ENCODE data around the gene BRICD5. TPM values are rescaled to one million over a fixed set of nuclear protein-coding genes. Genes with fewer than 3 reads are reported as not detected.

The BRICD5 gene
- total and polyA plus RNA-seq, 2 of the 4 experiments (the other 2 are of a cell fraction): 0.18 to 0.94 TPM

- 93% methylated on average over 13 of the region's 18 CpGs; no CpG with 5 or more reads in 1 of the 2 experiments for WGBS, 2 experiments (ENCODE audit: extremely low coverage in 2 of 2, insufficient read length in 1 of 2)
- no peak overlapping the region for H2AK9ac ChIP-seq (replicated peaks; ENCODE audit: low read depth, low read length, poor library complexity)
- H2BK120ac ChIP-seq (ENCODE audit: low read depth, low read length): no peak overlapping the region
- peaks cover 20 to 43% of the 10 kb centered on the region in 2 experiments for H3K79me1 ChIP-seq (ENCODE audit: low read depth in 1 of 2, low read length in 2 of 2)
- ChIA-PET CTCF (no interaction called here), POLR2A (ENCODE audit: unreplicated experiment) (no interaction called here)
- intact Hi-C loops (cut with micrococcal nuclease) (no loop called here), in situ Hi-C loops (cut with MboI; ENCODE audit: low sequenced_read_pairs) (no loop called here), dilution Hi-C loops (cut with HindIII; ENCODE audit: low sequenced_read_pairs, unreplicated experiment) (no loop called here)
- no peak overlapping the region for H3K23ac ChIP-seq (ENCODE audit: low read depth, low read length)
- H3K4me3 ChIP-seq (ENCODE audit: insufficient read depth, low read depth, low read length): no peak overlapping the region
- no peak overlapping the region for H3K27ac ChIP-seq (ENCODE audit: insufficient read depth, low read length)
- 0 out of 2 replicates have a peak, but pooled peaks cover 2% of the 10 kb centered on the region for H3K9me1 ChIP-seq (ENCODE audit: insufficient read depth, low read length)
- H2AFZ ChIP-seq (replicated peaks; ENCODE audit: low read length, poor library complexity): no peak overlapping the region
- no peaks in the 10 kb centered on the region for H3K27me3 ChIP-seq (ENCODE audit: control insufficient read depth, insufficient read depth, low read length)
- ATAC-seq (ENCODE audit: low read depth) (no peak), DNase-seq (no peak)
- H3K18ac ChIP-seq (ENCODE audit: low read depth, low read length): no peak overlapping the region
- no peak overlapping the region for H2BK20ac ChIP-seq (ENCODE audit: low read depth, low read length)
- no peak overlapping the region for H3K4me2 ChIP-seq (ENCODE audit: low read depth, low read length)
- H3K9me3 ChIP-seq (ENCODE audit: control insufficient read depth, insufficient read depth, low read length): no peaks in the 10 kb centered on the region
- no TSS peak for BruUV-seq (replicated peaks)
- H3K56ac ChIP-seq (ENCODE audit: extremely low read depth, insufficient read depth, low read length): no peak overlapping the region
- TF ChIP-seq NFE2L2 (IDR thresholded peaks at IDR 0.05; ENCODE audit: low read depth, low read length) (no peak), SMC3 (IDR thresholded peaks at IDR 0.05; ENCODE audit: low read depth, low read length) (no peak), BHLHE40 (IDR thresholded peaks at IDR 0.05; ENCODE audit: low read depth, low read length) (no peak), ELK1 (IDR thresholded peaks at IDR 0.05; ENCODE audit: borderline replicate concordance, low read depth, low read length) (no peak), RAD21 (IDR thresholded peaks at IDR 0.05; ENCODE audit: low read length) (no peak), CTCF (conservative IDR thresholded peaks at IDR 0.05; ENCODE audit: low read depth, low read length) (no peak), MAZ (IDR thresholded peaks at IDR 0.05; ENCODE audit: borderline replicate concordance, low read depth, low read length) (no peak), USF2 (IDR thresholded peaks at IDR 0.05; ENCODE audit: low read depth, low read length) (no peak), MAFK (IDR thresholded peaks at IDR 0.05; ENCODE audit: low read depth, low read length) (no peak), RCOR1 (IDR thresholded peaks at IDR 0.05; ENCODE audit: insufficient replicate concordance, low read length) (no peak), CHD1 (IDR thresholded peaks at IDR 0.05; ENCODE audit: low read depth, low read length) (no peak), FOS (IDR thresholded peaks at IDR 0.05; ENCODE audit: low read depth, low read length) (no peak), RFX5 (IDR thresholded peaks at IDR 0.05; ENCODE audit: low read depth, low read length) (no peak), CEBPB (IDR thresholded peaks at IDR 0.05; ENCODE audit: low read depth, low read length) (no peak), MXI1 (IDR thresholded peaks at IDR 0.05; ENCODE audit: borderline replicate concordance, low read depth, low read length) (no peak), POLR2A (IDR thresholded peaks at IDR 0.05; ENCODE audit: low read depth, low read length) (no peak)
- H3K9ac ChIP-seq (ENCODE audit: low read depth, low read length): no peak overlapping the region
- H3K36me3 ChIP-seq (ENCODE audit: control insufficient read depth, insufficient read depth, low read length): peaks cover 46% of the 10 kb centered on the region
- no peak overlapping the region for H4K8ac ChIP-seq (ENCODE audit: low read depth in 2 of 2, low read length in 2 of 2)
- no peak overlapping the region for H3K14ac ChIP-seq (replicated peaks; ENCODE audit: low read depth, low read length)
- H3K4ac ChIP-seq (ENCODE audit: low read depth, low read length): no peak overlapping the region
- H4K91ac ChIP-seq (ENCODE audit: insufficient read depth, low read depth, low read length): no peak overlapping the region
- no peak overlapping the region for H2BK15ac ChIP-seq (ENCODE audit: low read depth, low read length)
- H2BK5ac ChIP-seq (ENCODE audit: low read depth, low read length, poor library complexity, severe bottlenecking): no peak overlapping the region
- no peak overlapping the region for H4K5ac ChIP-seq (ENCODE audit: low read depth, low read length)
- no peak overlapping the region for H2AK5ac ChIP-seq (ENCODE audit: low read depth, low read length)
- H3K4me1 ChIP-seq (ENCODE audit: control insufficient read depth, insufficient read depth, low read length): 0 out of 2 replicates have a peak, but pooled peaks cover 4% of the 10 kb centered on the region
- H4K20me1 ChIP-seq (ENCODE audit: insufficient read depth, low read length): no peaks in the 10 kb centered on the region; the same call in 1 of the 2 replicates
Measured at GRCh38 chr16:2246301-2246885, 35.7 kb upstream of the BRICD5 start.

Measured in IMR-90 (cell line).